Measurements from ENCODE around the gene CMTM5. TPM values are rescaled to one million over a fixed set of nuclear protein-coding genes. Genes with fewer than 3 reads are reported as not detected.
"Not testable (repeated sequence)": the region's sequence is repeated elsewhere in the genome, so short reads cannot be mapped to it uniquely, and the experiment has no call there.

Gene CMTM5
- total RNA-seq, 8 experiments from 2014 or later: 0.05 to 2.0 (median 0.40) TPM; not detected in 1

- 13 to 80% (median 68%) methylated on average over 2 to 8 of the region's 10 CpGs; no CpG with 5 or more reads in 3 of the 10 experiments for WGBS, 10 experiments
- Histone ChIP-seq H3K27ac (no peak overlapping the region), H3K4me3 (no peak overlapping the region), H3K4me1 (replicated peaks in 1 of 2) (no peaks in the 10 kb centered on the region)
- no peak for ATAC-seq (replicated peaks in 6 of 8)
- in situ Hi-C loops (cut with MboI; ENCODE audit: low pct_unique_long_range_greater_than_20kb in 2 of 9, low sequenced_read_pairs in 9 of 9, unreplicated experiment in 9 of 9): no loop called here
Observed at GRCh38 chr14:23382731-23383440, 6.0 kb downstream of the CMTM5 start.

- H3K4me3 ChIP-seq: no peak overlapping the region
- no peak overlapping the region for H3K27ac ChIP-seq
- WGBS, 10 experiments: 24 to 100% (median 81%) methylated on average over 2 to 9 of the region's 29 CpGs
- in situ Hi-C loops (cut with MboI; ENCODE audit: low pct_unique_long_range_greater_than_20kb in 2 of 9, low sequenced_read_pairs in 9 of 9, unreplicated experiment in 9 of 9): no loop called here
- no peaks in the 10 kb centered on the region for H3K4me1 ChIP-seq (replicated peaks in 1 of 2)
- ATAC-seq (replicated peaks in 6 of 8): no peak
Observed at GRCh38 chr14:23384364-23385080, 7.7 kb downstream of the CMTM5 start.

- WGBS, 10 experiments: 31 to 100% (median 59%) methylated on average over 1 to 2 of the region's 2 CpGs
- H3K27ac ChIP-seq: no peak overlapping the region
- H3K4me3 ChIP-seq: no peak overlapping the region
- H3K4me1 ChIP-seq (replicated peaks in 1 of 2): no peaks in the 10 kb centered on the region
- in situ Hi-C loops (cut with MboI; ENCODE audit: low pct_unique_long_range_greater_than_20kb in 2 of 9, low sequenced_read_pairs in 9 of 9, unreplicated experiment in 9 of 9): no loop called here
- peak in 1 of 8 experiments; percentile 36 for ATAC-seq (replicated peaks in 6 of 8)
Observed at GRCh38 chr14:23385244-23385641, 8.4 kb downstream of the CMTM5 start.

GRCh38 chr14:23385642-23386265, 8.9 kb downstream of the CMTM5 start:
- no peak for ATAC-seq (replicated peaks in 6 of 8)
- 45 to 100% (median 93%) methylated on average over 1 to 8 of the region's 18 CpGs; no CpG with 5 or more reads in 2 of the 10 experiments for WGBS, 10 experiments
- H3K27ac ChIP-seq: no peak overlapping the region

GRCh38 chr14:23386266-23386657, 9.4 kb downstream of the CMTM5 start:
- in situ Hi-C loops (cut with MboI; ENCODE audit: low pct_unique_long_range_greater_than_20kb in 2 of 9, low sequenced_read_pairs in 9 of 9, unreplicated experiment in 9 of 9); ATAC-seq (replicated peaks in 6 of 8); H3K27ac ChIP-seq; H3K4me1 ChIP-seq (replicated peaks in 1 of 2); H3K4me3 ChIP-seq: not testable (repeated sequence)
- 0 to 92% methylated on average over 1 to 7 of the region's 17 CpGs; no CpG with 5 or more reads in 8 of the 10 experiments for WGBS, 10 experiments

More at GRCh38 chr14:23385642-23386265, 8.9 kb downstream of the CMTM5 start:
- H3K4me1 ChIP-seq (replicated peaks in 1 of 2): no peaks in the 10 kb centered on the region
- no peak overlapping the region for H3K4me3 ChIP-seq
- in situ Hi-C loops (cut with MboI; ENCODE audit: low pct_unique_long_range_greater_than_20kb in 2 of 9, low sequenced_read_pairs in 9 of 9, unreplicated experiment in 9 of 9): no loop called here

- ATAC-seq (replicated peaks in 6 of 8): no peak
- Histone ChIP-seq H3K4me3 (no peak overlapping the region), H3K4me1 (replicated peaks in 1 of 2) (no peaks in the 10 kb centered on the region), H3K27ac (no peak overlapping the region)
- in situ Hi-C loops (cut with MboI; ENCODE audit: low pct_unique_long_range_greater_than_20kb in 2 of 9, low sequenced_read_pairs in 9 of 9, unreplicated experiment in 9 of 9): no loop called here
- WGBS, 10 experiments: 0 to 100% (median 83%) methylated on average over 1 of the region's 1 CpG; no CpG with 5 or more reads in 2 of the 10 experiments
Observed at GRCh38 chr14:23386999-23387398, 10.2 kb downstream of the CMTM5 start.

- Histone ChIP-seq H3K4me1 (replicated peaks in 1 of 2) (no peaks in the 10 kb centered on the region), H3K4me3 (no peak overlapping the region), H3K27ac (no peak overlapping the region)
- ATAC-seq (replicated peaks in 6 of 8): no peak
- in situ Hi-C loops (cut with MboI; ENCODE audit: low pct_unique_long_range_greater_than_20kb in 2 of 9, low sequenced_read_pairs in 9 of 9, unreplicated experiment in 9 of 9): no loop called here
- WGBS, 10 experiments: 33 to 90% (median 68%) methylated on average over 2 to 12 of the region's 26 CpGs; no CpG with 5 or more reads in 3 of the 10 experiments
Observed at GRCh38 chr14:23387916-23388882, 11.4 kb downstream of the CMTM5 start.

- in situ Hi-C loops (cut with MboI; ENCODE audit: low pct_unique_long_range_greater_than_20kb in 2 of 9, low sequenced_read_pairs in 9 of 9, unreplicated experiment in 9 of 9): no loop called here
- H3K4me3 ChIP-seq: no peak overlapping the region
- no peaks in the 10 kb centered on the region for H3K4me1 ChIP-seq (replicated peaks in 1 of 2)
- no peak for ATAC-seq (replicated peaks in 6 of 8)
- 60% methylated on average over 1 of the region's 8 CpGs; no CpG with 5 or more reads in 9 of the 10 experiments for WGBS, 10 experiments
- no peak overlapping the region for H3K27ac ChIP-seq
Observed at GRCh38 chr14:23388996-23389395, 12.2 kb downstream of the CMTM5 start.

GRCh38 chr14:23389396-23389795, 12.6 kb downstream of the CMTM5 start:
- in situ Hi-C loops (cut with MboI; ENCODE audit: low pct_unique_long_range_greater_than_20kb in 2 of 9, low sequenced_read_pairs in 9 of 9, unreplicated experiment in 9 of 9): no loop called here
- Histone ChIP-seq H3K27ac (no peak overlapping the region), H3K4me1 (replicated peaks in 1 of 2) (no peaks in the 10 kb centered on the region), H3K4me3 (no peak overlapping the region)
- ATAC-seq (replicated peaks in 6 of 8): no peak
- WGBS, 10 experiments: 13 to 100% (median 66%) methylated on average over 1 to 7 of the region's 12 CpGs; no CpG with 5 or more reads in 2 of the 10 experiments

GRCh38 chr14:23389871-23390270, 13.0 kb downstream of the CMTM5 start:
- 27% methylated on average over 3 of the region's 19 CpGs; no CpG with 5 or more reads in 9 of the 10 experiments for WGBS, 10 experiments
- H3K4me3 ChIP-seq; ATAC-seq (replicated peaks in 6 of 8); H3K27ac ChIP-seq; in situ Hi-C loops (cut with MboI; ENCODE audit: low pct_unique_long_range_greater_than_20kb in 2 of 9, low sequenced_read_pairs in 9 of 9, unreplicated experiment in 9 of 9); H3K4me1 ChIP-seq (replicated peaks in 1 of 2): not testable (repeated sequence)

GRCh38 chr14:23392613-23393012, 15.8 kb downstream of the CMTM5 start:
- in situ Hi-C loops (cut with MboI; ENCODE audit: low pct_unique_long_range_greater_than_20kb in 2 of 9, low sequenced_read_pairs in 9 of 9, unreplicated experiment in 9 of 9): no loop called here
- Histone ChIP-seq H3K27ac (no peak overlapping the region), H3K4me3 (no peak overlapping the region), H3K4me1 (replicated peaks in 1 of 2) (no peaks in the 10 kb centered on the region)
- WGBS, 10 experiments: 54 to 90% (median 80%) methylated on average over 2 to 7 of the region's 7 CpGs; no CpG with 5 or more reads in 3 of the 10 experiments
- ATAC-seq (replicated peaks in 6 of 8): no peak

GRCh38 chr14:23396126-23396525, 19.3 kb downstream of the CMTM5 start:
- ATAC-seq (replicated peaks in 6 of 8): no peak
- in situ Hi-C loops (cut with MboI; ENCODE audit: low pct_unique_long_range_greater_than_20kb in 2 of 9, low sequenced_read_pairs in 9 of 9, unreplicated experiment in 9 of 9): no loop called here

More at GRCh38 chr14:23396126-23396525, 19.3 kb downstream of the CMTM5 start:
- WGBS, 10 experiments: 35 to 75% (median 56%) methylated on average over 1 to 7 of the region's 10 CpGs
- Histone ChIP-seq H3K27ac (no peak overlapping the region), H3K4me1 (replicated peaks in 1 of 2) (no peaks in the 10 kb centered on the region), H3K4me3 (no peak overlapping the region)

Measured in motor neuron (in vitro differentiated cells).